GM21423 (cell line): ENCODE results near the gene ZC3H18.
"Not testable (repeated sequence)": the region's sequence is repeated elsewhere in the genome, so short reads cannot be mapped to it uniquely, and the experiment has no call there.

Source experiments
- ATAC-seq: cut with Tn5 transposase; IDR thresholded peaks from one replicate; pipeline ENCODE4 v1.9.1; 2021; ENCODE audit warnings: mild to moderate bottlenecking, moderate library complexity; ENCODE audit not compliant: unreplicated experiment

Gene ZC3H18

DNA sequence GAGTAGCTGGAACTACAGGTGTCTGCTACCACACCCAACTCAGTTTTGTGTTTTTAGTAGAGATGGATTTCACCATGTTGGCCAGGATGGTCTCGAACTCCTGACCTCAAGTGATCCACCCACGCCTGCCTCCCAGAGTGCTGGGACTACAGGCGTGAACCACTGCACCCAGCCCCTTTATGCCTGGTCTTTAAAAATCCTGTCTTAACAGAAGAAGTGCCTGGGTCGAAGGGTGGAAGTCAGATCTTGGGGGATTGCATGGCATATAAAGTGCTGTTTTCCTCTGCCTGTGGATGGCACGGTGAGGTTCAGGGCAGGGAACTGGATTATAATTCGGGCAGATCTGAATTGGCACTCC is 30.3 kb downstream of the ZC3H18 start:
- ATAC-seq, result no peak

DNA sequence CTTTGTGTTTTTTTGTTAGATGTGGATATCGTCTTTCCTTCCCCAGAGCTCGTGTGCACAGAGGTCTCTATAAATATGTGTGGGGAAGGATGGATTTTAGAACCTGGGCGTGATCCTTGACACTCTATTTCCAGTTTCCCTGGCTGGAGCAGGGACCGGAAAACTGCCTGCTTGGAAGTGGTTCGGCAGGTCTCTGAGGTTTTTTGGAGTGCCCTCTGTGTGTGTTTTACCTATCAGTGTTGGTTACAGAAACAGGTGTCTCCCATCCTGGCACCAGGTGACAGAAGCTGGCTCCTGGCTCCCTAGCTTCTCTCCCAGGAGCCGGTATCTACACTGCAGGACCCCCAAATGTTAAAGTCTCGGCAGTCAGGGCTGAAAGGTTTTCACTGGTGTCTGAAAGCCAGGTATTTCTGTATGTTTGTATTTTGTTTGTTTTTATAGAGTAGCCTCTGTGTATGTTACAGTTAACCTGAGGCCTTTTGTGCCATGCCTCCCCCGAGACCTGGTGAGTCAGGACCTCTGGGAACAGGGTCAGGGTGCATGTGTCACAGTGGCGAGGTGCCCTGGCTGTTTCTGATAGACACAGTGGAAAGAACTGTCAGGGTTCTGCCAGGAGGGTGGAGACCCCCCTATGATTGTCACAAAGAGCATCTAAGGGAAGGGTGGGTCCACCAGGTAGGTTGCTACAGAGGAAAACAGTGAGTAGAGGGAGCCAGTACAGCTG is 31.3 kb downstream of the ZC3H18 start:
- ATAC-seq, result no peak

GRCh38 chr16:88602091-88602490 is 31.9 kb downstream of the ZC3H18 start:
- no peak for ATAC-seq

- ATAC-seq, result no peak
Observed at GRCh38 chr16:88605186-88606147, 35.3 kb downstream of the ZC3H18 start.

- no peak for ATAC-seq
Observed at GRCh38 chr16:88606148-88606757, 36.0 kb downstream of the ZC3H18 start.

- ATAC-seq, result no peak
Observed at GRCh38 chr16:88608076-88608475, 37.9 kb downstream of the ZC3H18 start.

DNA sequence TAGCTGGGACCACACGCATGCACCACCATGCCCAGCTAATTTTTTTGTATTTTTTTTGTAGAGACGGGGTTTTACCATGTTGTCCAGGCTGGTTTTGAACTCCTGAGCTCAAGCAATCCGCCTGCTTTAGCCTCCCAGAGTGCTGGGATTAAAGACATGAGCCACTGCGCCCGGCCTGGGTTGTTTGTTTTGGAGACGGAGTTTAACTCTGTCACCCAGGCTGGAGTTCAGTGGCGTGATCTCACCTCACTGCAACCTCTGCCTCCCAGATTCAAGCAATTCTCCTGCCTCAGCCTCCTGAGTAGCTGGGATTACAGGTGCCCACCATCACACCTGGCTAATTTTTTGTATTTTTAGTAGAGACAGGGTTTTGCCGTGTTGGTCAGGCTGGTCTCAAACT is 39.2 kb downstream of the ZC3H18 start:
- ATAC-seq, result not testable (repeated sequence)

- no peak for ATAC-seq
Observed at GRCh38 chr16:88610080-88610479, 39.9 kb downstream of the ZC3H18 start.

DNA sequence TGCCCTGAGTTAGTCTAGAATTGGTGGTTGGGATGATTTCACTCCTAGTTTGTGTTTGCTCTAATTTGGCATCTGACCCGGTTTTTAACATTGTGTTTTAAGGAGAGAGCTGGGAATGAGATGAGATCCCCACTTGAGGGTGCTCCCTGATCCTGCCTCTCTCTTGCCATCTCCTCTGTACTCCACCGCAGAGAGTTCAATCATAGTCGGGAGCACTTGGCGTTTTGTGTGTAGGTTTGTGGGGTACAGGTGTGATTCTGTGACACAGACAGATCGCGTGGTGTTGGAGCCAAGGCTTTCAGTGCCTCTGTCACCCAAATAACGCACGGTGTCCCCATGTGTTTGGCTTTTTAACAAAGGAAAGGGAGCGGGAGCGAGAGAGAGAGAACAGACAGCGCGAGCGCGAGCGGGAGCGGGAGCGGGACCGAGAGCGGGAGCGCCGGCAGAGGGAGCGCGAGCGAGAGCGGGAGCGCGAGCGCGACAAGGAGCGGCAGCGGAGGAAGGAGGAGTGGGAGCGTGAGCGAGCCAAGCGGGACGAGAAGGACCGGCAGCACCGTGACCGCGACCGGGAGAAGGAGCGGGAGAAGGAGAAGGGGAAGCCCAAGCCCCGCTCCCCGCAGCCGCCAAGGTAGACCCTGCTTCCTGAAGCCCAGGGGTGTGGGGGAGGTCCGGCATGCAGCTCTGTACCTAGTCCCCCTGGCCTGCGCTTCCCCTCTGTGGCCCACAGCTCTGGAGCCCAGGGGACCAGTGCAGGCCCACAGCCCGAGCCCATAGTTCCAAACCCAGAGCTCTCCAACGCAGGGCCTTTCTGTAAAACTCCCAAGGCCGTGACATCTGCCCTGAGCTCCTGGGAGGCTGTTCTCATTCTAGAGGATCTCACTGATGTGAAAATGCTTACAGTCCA is 41.0 kb downstream of the ZC3H18 start:
- no peak for ATAC-seq

- ATAC-seq, result no peak
Observed at GRCh38 chr16:88613293-88613692, 43.1 kb downstream of the ZC3H18 start.

- no peak for ATAC-seq
Observed at GRCh38 chr16:88613911-88614817, 44.0 kb downstream of the ZC3H18 start.

- ATAC-seq, result no peak
Observed at GRCh38 chr16:88614818-88615580, 44.8 kb downstream of the ZC3H18 start.

GRCh38 chr16:88616320-88616719 is 46.1 kb downstream of the ZC3H18 start:
- ATAC-seq, result no peak

DNA sequence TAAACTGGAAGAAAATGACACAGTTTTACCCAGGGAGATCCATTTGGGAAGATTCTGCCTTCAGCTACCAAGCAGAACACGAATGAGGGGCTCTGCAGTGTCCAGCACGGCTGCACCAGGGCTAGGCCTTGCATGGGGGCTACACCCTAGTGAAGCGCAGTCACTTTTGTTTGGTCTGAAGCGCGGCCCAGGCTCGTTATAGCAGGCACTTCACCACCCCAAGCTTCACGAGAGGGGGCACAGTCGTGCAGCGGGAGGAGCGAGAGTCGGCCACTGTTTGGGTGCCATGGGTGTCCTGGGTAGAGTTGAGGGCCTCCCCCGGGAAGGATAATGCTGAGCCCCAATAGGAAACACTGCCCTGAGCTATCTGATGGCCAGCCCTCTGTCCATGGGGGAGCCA is 46.5 kb downstream of the ZC3H18 start:
- ATAC-seq, result no peak

DNA sequence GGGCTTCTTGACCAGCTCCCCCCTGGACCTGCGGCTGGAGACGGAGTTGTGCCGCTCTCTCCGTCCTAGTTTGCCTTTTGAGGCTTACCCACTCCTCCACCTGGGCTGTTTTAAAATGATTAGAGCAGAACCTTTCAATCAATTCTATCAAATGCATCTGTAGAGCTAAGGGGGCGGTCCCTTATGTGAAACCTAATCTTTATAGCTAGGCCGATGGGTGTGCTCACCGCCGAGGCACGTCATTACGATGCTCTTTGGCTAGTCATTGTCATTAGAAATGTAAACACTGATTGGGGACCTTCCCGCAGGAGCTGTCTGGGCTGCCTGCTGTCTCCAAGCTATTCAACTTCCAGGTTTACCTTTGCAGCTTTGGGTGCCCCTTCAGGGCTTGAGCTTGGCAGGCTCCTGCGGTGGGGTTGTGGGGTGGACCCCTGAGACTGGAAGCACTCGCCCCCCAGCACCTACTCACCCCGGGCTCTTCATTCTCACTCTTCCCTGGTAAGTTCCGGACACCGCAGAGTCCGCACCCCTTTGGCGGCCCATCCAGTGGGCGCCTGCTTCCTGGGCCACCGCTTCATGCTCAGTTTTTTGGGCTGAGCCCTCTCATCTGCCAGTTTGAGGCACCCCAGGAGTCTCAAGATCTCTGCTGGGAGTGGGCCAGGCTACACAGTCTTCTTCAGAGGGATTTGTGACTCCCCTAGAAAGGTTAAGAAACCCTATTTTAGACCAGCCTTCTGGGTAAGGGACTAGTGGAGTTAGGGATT is 47.2 kb downstream of the ZC3H18 start:
- ATAC-seq, result no peak

GRCh38 chr16:88618182-88618955 is 48.2 kb downstream of the ZC3H18 start:
- no peak for ATAC-seq

DNA sequence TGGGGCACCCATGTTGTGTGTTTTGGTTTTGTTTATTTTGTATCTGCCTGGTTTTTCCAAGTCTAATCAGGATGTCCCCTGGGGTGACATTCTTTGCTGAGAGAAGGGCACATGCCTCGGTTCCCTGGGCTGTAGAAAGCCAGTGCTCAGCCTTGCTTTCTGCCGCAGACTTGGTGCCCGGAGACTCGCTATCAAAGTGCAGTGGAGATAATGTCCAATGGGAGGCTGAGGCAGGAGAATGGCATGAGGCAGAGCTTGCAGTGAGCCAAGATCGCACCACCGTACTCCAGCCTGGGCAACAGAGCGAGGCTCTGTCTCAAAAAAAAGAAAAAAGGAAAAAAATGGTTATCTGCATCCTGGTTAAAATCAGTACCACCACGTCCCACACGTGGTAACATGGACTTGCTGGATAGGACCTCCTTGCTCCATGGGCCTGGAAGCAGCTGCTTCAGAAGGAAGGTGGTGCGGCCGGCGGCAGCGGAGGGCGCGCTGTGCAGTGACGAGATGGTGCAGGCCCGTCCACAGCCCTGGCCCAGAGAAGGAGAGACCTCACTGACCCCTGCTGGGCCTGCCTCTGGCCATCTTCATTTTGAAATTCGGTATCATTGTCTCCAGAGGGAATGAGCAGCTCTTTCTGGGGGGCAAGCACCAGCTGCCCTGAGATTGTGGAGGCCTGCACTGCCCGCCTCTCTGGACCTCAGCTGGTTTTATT is 48.9 kb downstream of the ZC3H18 start:
- ATAC-seq, result no peak
